ENCODE data around the gene MSRB1.
"Not testable (repeated sequence)": the region's sequence is repeated elsewhere in the genome, so short reads cannot be mapped to it uniquely, and the experiment has no call there.

MSRB1 gene

DNA sequence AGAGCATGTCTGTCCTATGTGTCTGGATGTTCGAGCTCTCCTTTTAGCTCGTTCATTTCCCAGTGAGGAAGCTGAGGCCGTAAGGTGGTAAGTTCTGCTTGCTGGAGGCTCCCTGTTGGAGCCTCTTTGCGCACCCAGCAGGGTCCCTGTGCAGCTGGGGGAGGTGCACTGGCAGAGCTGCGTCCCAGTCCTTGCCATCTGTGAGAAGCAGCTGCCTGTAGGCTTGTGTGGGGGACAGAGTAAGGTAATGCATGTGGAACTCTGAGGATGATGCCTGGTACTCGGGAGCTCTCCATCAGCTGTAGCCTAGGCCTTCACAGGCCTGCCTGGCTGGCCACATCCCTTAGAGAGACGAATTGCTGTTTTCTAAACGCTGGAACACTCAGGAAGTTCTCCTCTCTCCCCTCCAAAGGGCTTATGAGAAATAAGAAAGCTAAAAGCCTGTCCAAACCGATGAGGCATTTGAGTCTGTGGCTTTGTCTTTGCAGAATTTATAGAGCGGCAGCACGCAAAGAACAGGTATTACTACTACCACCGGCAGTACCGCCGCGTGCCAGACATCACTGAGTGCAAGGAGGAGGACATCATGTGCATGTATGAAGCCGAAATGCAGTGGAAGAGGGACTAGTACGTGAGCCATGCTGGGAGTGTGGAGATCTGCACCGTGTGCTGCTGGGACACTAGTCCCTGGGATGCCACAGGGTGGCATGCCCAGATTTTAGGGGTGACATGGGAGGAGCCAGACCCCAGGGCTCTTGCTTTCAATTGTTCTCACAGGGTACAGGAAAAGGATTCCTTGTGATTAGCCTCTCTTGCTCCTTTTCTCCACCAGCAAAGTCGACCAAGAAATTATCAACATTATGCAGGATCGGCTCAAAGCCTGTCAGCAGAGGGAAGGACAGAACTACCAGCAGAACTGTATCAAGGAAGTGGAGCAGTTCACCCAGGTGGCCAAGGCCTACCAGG, 17.9 kb upstream of the MSRB1 start:
- POLR2A ChIA-PET (ENCODE audit: low non-redundant PET) = no interaction called here
- DNase-seq (ENCODE audit: low spot score) = no peak
- CTCF ChIA-PET = interaction anchor here (0.6 kb wide), 1 partner anchor 134 kb away, joined by 3 read pairs; no protein-coding TSS in a partner anchor
- peak overlapping the region; percentile 94 for H3K27ac ChIP-seq
- TF ChIP-seq, protein P1, sequence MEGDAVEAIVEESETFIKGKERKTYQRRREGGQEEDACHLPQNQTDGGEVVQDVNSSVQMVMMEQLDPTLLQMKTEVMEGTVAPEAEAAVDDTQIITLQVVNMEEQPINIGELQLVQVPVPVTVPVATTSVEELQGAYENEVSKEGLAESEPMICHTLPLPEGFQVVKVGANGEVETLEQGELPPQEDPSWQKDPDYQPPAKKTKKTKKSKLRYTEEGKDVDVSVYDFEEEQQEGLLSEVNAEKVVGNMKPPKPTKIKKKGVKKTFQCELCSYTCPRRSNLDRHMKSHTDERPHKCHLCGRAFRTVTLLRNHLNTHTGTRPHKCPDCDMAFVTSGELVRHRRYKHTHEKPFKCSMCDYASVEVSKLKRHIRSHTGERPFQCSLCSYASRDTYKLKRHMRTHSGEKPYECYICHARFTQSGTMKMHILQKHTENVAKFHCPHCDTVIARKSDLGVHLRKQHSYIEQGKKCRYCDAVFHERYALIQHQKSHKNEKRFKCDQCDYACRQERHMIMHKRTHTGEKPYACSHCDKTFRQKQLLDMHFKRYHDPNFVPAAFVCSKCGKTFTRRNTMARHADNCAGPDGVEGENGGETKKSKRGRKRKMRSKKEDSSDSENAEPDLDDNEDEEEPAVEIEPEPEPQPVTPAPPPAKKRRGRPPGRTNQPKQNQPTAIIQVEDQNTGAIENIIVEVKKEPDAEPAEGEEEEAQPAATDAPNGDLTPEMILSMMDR (conservative IDR thresholded peaks at IDR 0.05; ENCODE audit: low read depth) = no peak

DNA sequence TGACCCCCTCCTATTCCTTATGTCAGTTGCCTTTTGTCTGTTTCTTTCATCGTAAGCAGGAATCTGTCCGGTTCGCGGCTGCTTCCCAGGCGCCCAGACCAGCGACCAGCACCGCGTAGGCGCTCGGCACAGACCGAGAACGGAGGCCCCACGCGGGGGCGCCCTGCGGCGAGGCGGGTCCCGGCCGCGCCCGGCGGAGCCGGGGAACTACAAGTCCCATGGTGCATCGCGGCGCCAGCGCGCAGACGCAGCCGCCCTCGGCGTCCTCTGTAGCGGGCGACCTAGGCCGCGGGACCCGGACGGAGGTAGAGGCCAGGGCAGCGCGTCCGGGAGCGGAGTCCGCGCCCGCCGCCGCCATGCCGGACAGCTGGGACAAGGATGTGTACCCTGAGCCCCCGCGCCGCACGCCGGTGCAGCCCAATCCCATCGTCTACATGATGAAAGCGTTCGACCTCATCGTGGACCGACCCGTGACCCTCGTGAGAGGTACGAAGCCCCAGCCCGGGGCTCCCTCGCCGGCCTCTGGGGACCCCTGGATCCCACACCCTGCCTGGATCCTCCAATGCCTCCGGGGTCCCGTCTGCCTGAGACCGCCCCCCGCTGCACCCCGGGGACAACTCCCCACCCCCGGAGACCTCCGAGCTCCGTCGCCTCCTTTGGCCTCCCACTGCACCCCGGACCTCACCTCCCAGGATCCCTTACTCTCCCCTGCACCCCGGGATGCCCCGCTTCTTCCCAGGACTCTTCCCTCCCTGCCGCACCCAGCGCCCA, 16.5 kb upstream of the MSRB1 start, which contains the start of gene NDUFB10:
NDUFB10 (plus strand) TSS at position 270 of the 771 bp plus-strand sequence; CDS start at position 357, 87 bp downstream.
- CTCF ChIA-PET = no interaction called here
- no peak for DNase-seq (ENCODE audit: low spot score)
- TF ChIP-seq, protein P1 (conservative IDR thresholded peaks at IDR 0.05; ENCODE audit: low read depth) = peak; percentile 90
- peak within 1 kb of the TSS; percentile 94 for H3K27ac ChIP-seq
- POLR2A ChIA-PET (ENCODE audit: low non-redundant PET) = interaction anchor here (0.6 kb wide), 1 partner anchor 16 kb away, joined by 3 read pairs; no protein-coding TSS in a partner anchor

DNA sequence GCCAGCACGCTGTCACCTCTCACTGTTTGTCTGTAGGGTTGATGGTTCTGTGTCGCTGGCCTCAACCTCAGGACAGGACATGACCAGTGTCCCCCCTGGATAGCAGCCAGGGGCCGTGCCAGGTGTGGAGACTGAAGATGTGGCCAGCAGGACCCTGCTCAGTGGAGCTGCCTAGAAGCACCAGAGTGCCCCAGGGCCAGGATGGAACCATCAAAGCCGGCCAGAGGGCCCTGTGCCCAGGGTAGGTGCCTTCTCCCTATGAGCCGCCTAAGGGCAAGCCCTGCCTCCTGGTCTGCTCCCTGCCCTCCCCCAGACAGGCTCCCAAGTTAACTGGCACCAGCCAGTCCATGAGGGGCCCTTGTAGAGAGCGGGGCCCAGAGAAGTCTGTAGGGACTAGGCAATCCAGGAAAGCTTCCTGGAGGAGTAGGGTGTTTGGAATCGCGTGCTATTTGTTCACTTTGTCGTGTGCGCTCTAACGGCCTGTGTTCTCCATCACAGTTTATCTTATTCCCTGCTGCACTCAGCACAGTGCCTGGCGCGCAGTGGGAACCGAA, 15.8 kb upstream of the MSRB1 start:
- no peak for DNase-seq (ENCODE audit: low spot score)
- ChIA-PET CTCF (no interaction called here), POLR2A (ENCODE audit: low non-redundant PET) (no interaction called here)
- peak overlapping the region; percentile 94 for H3K27ac ChIP-seq
- TF ChIP-seq, protein P1 (conservative IDR thresholded peaks at IDR 0.05; ENCODE audit: low read depth) = no peak

DNA sequence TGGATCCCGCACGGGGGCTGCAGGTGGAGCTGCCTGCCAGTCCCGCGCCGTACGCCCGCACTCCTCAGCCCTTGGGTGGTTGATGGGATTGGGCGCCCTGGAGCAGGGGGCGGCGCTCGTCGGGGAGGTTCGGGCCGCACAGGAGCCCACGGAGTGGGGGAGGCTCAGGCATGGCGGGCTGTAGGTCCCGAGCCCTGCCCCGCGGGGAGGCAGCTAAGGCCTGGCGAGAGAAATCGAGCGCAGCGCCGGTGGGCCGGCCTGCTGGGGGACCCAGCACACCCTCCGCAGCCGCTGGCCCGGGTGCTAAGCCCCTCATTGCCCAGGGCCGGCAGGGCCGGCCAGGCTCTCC, 15.1 kb upstream of the MSRB1 start:
- H3K27ac ChIP-seq; DNase-seq (ENCODE audit: low spot score); POLR2A ChIA-PET (ENCODE audit: low non-redundant PET); CTCF ChIA-PET: not testable (repeated sequence)

DNA sequence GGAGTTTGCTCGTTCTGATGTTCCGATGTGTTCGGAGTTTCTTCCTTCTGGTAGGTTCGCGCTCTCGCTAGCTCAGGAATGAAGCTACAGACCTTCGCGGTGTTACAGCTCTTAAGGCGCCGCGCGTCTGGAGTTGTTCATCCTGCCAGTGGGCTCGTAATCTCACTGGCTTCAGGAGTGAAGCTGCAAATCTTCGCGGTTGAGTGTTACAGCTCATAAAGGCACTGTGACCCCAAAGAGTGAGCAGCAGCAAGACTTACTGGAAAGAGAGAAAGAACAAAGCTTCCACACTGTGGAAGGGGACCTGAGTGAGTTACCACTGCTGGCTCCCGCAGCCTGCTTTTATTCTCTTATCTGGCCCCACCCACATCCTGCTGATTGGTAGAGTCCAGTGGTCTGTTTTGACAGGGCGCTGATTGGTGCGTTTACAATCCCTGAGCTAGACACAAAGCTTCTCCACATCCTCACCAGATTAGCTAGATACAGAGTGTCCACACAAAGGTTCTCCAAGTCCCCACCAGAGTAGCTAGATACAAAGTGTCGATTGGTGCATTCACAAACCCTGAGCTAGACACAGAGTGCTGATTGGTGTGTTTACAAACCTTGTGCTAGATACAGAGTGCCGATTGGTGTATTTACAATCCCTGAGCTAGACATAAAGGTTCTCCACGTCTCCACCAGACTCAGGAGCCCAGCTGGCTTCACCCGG, 14.6 kb upstream of the MSRB1 start:
- DNase-seq (ENCODE audit: low spot score); H3K27ac ChIP-seq; POLR2A ChIA-PET (ENCODE audit: low non-redundant PET); CTCF ChIA-PET: not testable (repeated sequence)

DNA sequence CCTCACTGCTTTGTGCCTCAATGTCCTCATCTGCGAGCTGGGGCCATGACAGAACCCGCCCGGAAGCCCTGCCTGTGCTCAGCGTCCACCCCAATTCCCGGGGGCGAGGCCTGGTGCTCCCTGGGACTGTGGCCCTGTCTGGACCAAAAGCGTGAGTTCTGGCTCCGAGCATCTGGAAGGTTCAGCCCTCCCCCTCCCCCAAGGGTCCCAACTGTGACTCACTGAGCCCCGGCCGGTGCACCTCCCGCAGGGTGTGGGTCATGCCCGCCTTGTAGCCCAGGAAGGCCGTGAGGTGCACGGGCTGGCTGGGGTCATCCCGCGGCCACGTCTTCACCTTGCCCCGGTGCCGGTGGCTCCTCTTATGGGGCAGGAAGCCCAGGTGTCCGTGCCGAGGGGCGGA, 10.7 kb upstream of the MSRB1 start:
- DNase-seq (ENCODE audit: low spot score) = no peak
- POLR2A ChIA-PET (ENCODE audit: low non-redundant PET) = no interaction called here
- CTCF ChIA-PET = no interaction called here
- H3K27ac ChIP-seq = no peak overlapping the region
- TF ChIP-seq, protein P1 (conservative IDR thresholded peaks at IDR 0.05; ENCODE audit: low read depth) = no peak

DNA sequence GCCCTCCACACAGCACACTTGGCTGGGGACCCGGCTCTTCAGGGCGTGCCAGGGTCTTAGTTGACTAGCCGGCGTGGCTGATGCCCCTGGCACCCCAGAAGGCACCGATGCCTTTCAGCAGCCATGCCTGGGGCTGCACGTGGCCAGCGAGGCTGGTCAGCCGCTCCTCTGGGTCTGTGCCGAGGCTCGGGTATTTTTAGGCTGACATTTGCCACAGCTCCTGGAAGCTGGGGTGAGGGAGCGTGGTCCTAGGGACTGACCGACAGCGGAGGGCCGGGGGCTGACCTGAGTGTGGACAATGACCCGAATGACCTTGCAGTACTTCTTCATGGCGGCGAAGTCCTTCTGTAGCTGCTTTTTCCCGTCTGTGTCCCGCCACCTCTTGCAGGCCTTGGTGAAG, 7.6 kb upstream of the MSRB1 start:
- DNase-seq (ENCODE audit: low spot score) = no peak
- POLR2A ChIA-PET (ENCODE audit: low non-redundant PET) = no interaction called here
- H3K27ac ChIP-seq = peak overlapping the region; percentile 45
- TF ChIP-seq, protein P1 (conservative IDR thresholded peaks at IDR 0.05; ENCODE audit: low read depth) = no peak
- CTCF ChIA-PET = interaction anchor here (0.6 kb wide), 1 partner anchor 89 kb away, joined by 3 read pairs; no protein-coding TSS in a partner anchor
